Islet of Langerhans (tissue), 1 donor: Measurements from ENCODE around the gene PLVAP.
"Not testable (repeated sequence)": the region's sequence is repeated elsewhere in the genome, so short reads cannot be mapped to it uniquely, and the experiment has no call there.

Experiments
- FAIRE-seq: peaks from one replicate; lab custom pipeline; 2011; peaks lifted over from hg19 to GRCh38; lab: Jason Lieb, UNC

Gene PLVAP

GRCh38 chr19:17401628-17402027 lies 24.5 kb upstream of the PLVAP start:
- no peak for FAIRE-seq

GRCh38 chr19:17398902-17399527 lies 21.9 kb upstream of the PLVAP start:
- no peak for FAIRE-seq

- no peak for FAIRE-seq
These were observed 17.8 kb upstream of the PLVAP start for GRCh38 chr19:17394891-17395415.

- no peak for FAIRE-seq
These were observed 16.8 kb upstream of the PLVAP start, which contains the start of gene CCDC194 for GRCh38 chr19:17393914-17394313. Gene CCDC194, minus strand, starts transcription at chr19:17394196. Its CDS starts 38 bp downstream, at chr19:17394158.

GRCh38 chr19:17393002-17393401 lies 15.9 kb upstream of the PLVAP start:
- FAIRE-seq = no peak

- no peak for FAIRE-seq
These were observed 14.4 kb upstream of the PLVAP start for GRCh38 chr19:17391371-17392151.

GRCh38 chr19:17390665-17391370 lies 13.7 kb upstream of the PLVAP start:
- FAIRE-seq = no peak

GRCh38 chr19:17389957-17390664 lies 13.0 kb upstream of the PLVAP start:
- no peak for FAIRE-seq

GRCh38 chr19:17389288-17389687 lies 12.1 kb upstream of the PLVAP start:
- FAIRE-seq = no peak

- FAIRE-seq = no peak
These were observed 8.9 kb upstream of the PLVAP start for GRCh38 chr19:17385878-17386611.

- FAIRE-seq = no peak
These were observed 3.4 kb upstream of the PLVAP start for GRCh38 chr19:17380426-17381138.

- no peak for FAIRE-seq
These were observed 2.1 kb upstream of the PLVAP start for GRCh38 chr19:17379221-17379631.

GRCh38 chr19:17378271-17378670 lies 1.1 kb upstream of the PLVAP start:
- FAIRE-seq = no peak

- no peak for FAIRE-seq
These were observed 7.0 kb downstream of the PLVAP start for GRCh38 chr19:17370026-17370587.

- FAIRE-seq = no peak
These were observed 11.8 kb downstream of the PLVAP start for GRCh38 chr19:17365361-17365760.

- FAIRE-seq = not testable (repeated sequence)
These were observed 13.1 kb downstream of the PLVAP start for GRCh38 chr19:17363852-17364605.

- no peak for FAIRE-seq
These were observed 17.0 kb downstream of the PLVAP start for GRCh38 chr19:17359905-17360800.

- FAIRE-seq = no peak
These were observed 18.7 kb downstream of the PLVAP start for GRCh38 chr19:17358395-17358794.

GRCh38 chr19:17357724-17358123 lies 19.4 kb downstream of the PLVAP start:
- FAIRE-seq = no peak
